ENCODE measurements around the gene REP15.

The REP15 gene

DNA sequence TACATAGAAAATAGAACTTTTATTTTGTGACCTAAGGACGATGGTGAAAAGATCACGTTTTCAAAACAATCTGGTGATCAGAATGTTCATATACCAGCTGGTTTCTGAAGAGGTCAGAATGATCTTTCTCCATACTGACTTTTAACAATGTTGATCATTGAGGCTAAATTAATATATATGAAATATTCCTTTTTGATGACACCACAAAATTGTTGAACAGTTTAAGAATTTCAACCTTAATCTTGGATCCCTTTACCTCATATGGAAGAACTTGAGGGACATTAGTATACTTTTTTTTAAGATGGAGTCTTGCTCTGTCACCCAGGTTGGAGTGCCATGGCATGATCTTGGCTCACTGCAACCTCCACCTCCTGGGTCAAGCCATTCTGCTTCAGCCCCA lies 2.8 kb upstream of the REP15 start:
- H3F3A ChIP-seq (ENCODE audit: insufficient read depth, low read length), result no peaks in the 10 kb centered on the region
- no peak overlapping the region for H3K9ac ChIP-seq (ENCODE audit: low read length)
- no peaks in the 10 kb centered on the region for H3K9me2 ChIP-seq (replicated peaks; ENCODE audit: insufficient read depth, low read length)
- no peak overlapping the region for H2AFZ ChIP-seq (ENCODE audit: low read length)
- TF ChIP-seq EZH2 (optimal IDR thresholded peaks at IDR 0.05; ENCODE audit: low read depth, low read length), result no peak
- no peak for TF ChIP-seq EZH2phosphoT487 (IDR thresholded peaks at IDR 0.05; ENCODE audit: low read length)
- TF ChIP-seq, protein P1, sequence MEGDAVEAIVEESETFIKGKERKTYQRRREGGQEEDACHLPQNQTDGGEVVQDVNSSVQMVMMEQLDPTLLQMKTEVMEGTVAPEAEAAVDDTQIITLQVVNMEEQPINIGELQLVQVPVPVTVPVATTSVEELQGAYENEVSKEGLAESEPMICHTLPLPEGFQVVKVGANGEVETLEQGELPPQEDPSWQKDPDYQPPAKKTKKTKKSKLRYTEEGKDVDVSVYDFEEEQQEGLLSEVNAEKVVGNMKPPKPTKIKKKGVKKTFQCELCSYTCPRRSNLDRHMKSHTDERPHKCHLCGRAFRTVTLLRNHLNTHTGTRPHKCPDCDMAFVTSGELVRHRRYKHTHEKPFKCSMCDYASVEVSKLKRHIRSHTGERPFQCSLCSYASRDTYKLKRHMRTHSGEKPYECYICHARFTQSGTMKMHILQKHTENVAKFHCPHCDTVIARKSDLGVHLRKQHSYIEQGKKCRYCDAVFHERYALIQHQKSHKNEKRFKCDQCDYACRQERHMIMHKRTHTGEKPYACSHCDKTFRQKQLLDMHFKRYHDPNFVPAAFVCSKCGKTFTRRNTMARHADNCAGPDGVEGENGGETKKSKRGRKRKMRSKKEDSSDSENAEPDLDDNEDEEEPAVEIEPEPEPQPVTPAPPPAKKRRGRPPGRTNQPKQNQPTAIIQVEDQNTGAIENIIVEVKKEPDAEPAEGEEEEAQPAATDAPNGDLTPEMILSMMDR (IDR thresholded peaks at IDR 0.05; ENCODE audit: low read length), result no peak
- no peak overlapping the region for H3K4me3 ChIP-seq (ENCODE audit: low read length)
- no peak overlapping the region for H3K4me2 ChIP-seq (ENCODE audit: low read depth, low read length)
- H3K79me2 ChIP-seq (ENCODE audit: low read length), result no peaks in the 10 kb centered on the region
- H3K27me3 ChIP-seq (replicated peaks; ENCODE audit: insufficient read depth, low read length), result no peaks in the 10 kb centered on the region
- no peaks in the 10 kb centered on the region for H3K36me3 ChIP-seq (replicated peaks; ENCODE audit: insufficient read depth, low read length)
- DNase-seq, result no peak
- H4K20me1 ChIP-seq (ENCODE audit: insufficient read depth, low read length), result no peaks in the 10 kb centered on the region
- no peaks in the 10 kb centered on the region for H3K4me1 ChIP-seq (ENCODE audit: low read length)
- no peaks in the 10 kb centered on the region for H3K9me3 ChIP-seq (replicated peaks; ENCODE audit: insufficient read depth, low read length)
- no peak overlapping the region for H3K27ac ChIP-seq (ENCODE audit: low read length)

DNA sequence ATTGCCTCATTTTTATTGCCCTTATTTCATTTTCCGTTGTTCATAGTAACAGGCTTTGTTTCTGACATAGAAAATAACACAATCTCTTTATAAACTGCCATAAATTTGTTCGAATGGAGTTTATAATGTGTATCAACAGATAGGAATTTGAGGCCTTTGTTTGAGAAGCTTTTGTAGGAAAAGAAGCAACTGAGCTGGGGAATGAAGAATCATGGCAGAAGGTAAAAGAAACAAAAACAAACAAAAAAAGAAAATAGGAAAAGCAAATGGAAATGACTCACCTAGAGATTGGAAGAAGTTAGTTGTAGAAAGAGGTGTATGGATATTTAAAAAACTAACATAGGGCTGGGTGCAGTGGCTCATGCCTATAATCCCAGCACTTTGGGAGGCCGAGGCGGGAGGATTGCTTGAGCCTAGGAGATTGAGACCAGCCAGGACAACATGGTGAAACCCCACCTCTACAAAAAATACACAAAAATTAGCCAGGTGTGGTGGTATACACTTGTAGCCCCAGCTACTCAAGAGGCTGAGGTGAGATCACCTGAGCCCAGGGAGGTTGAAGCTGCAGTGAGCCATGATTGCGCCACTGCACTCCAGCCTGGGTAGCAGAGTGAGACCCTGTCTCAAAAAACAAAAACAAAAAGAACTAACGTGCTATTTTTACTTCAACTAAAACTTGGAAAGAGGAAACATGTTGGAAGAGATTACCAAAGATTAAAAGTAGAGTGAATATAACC lies 523 bp upstream of the REP15 start:
- Histone ChIP-seq H4K20me1 (ENCODE audit: insufficient read depth, low read length) (no peaks in the 10 kb centered on the region), H3K4me2 (ENCODE audit: low read depth, low read length) (no peak overlapping the region), H2AFZ (ENCODE audit: low read length) (no peak overlapping the region), H3K4me1 (ENCODE audit: low read length) (no peaks in the 10 kb centered on the region), H3K79me2 (ENCODE audit: low read length) (no peaks in the 10 kb centered on the region), H3K27ac (ENCODE audit: low read length) (no peak overlapping the region), H3K9ac (ENCODE audit: low read length) (no peak overlapping the region), H3K4me3 (ENCODE audit: low read length) (no peak overlapping the region), H3K27me3 (replicated peaks; ENCODE audit: insufficient read depth, low read length) (no peaks in the 10 kb centered on the region), H3K9me2 (replicated peaks; ENCODE audit: insufficient read depth, low read length) (no peaks in the 10 kb centered on the region), H3K36me3 (replicated peaks; ENCODE audit: insufficient read depth, low read length) (no peaks in the 10 kb centered on the region), H3F3A (ENCODE audit: insufficient read depth, low read length) (no peaks in the 10 kb centered on the region), H3K9me3 (replicated peaks; ENCODE audit: insufficient read depth, low read length) (no peaks in the 10 kb centered on the region)
- no peak for DNase-seq
- TF ChIP-seq EZH2 (optimal IDR thresholded peaks at IDR 0.05; ENCODE audit: low read depth, low read length) (no peak), EZH2phosphoT487 (IDR thresholded peaks at IDR 0.05; ENCODE audit: low read length) (no peak)
- TF ChIP-seq, protein P1 (IDR thresholded peaks at IDR 0.05; ENCODE audit: low read length), result no peak

GRCh38 chr12:27696864-27697564 lies 767 bp downstream of the REP15 start:
- Histone ChIP-seq H3K9me3 (replicated peaks; ENCODE audit: insufficient read depth, low read length) (no peaks in the 10 kb centered on the region), H3F3A (ENCODE audit: insufficient read depth, low read length) (no peaks in the 10 kb centered on the region), H2AFZ (ENCODE audit: low read length) (no peak overlapping the region), H3K79me2 (ENCODE audit: low read length) (no peaks in the 10 kb centered on the region), H3K27me3 (replicated peaks; ENCODE audit: insufficient read depth, low read length) (no peaks in the 10 kb centered on the region), H3K4me1 (ENCODE audit: low read length) (no peaks in the 10 kb centered on the region), H3K4me3 (ENCODE audit: low read length) (no peak overlapping the region), H3K36me3 (replicated peaks; ENCODE audit: insufficient read depth, low read length) (no peaks in the 10 kb centered on the region), H3K9me2 (replicated peaks; ENCODE audit: insufficient read depth, low read length) (no peaks in the 10 kb centered on the region), H3K4me2 (ENCODE audit: low read depth, low read length) (no peak overlapping the region), H4K20me1 (ENCODE audit: insufficient read depth, low read length) (no peaks in the 10 kb centered on the region), H3K9ac (ENCODE audit: low read length) (no peak overlapping the region), H3K27ac (ENCODE audit: low read length) (no peak overlapping the region)
- TF ChIP-seq EZH2 (optimal IDR thresholded peaks at IDR 0.05; ENCODE audit: low read depth, low read length) (no peak), EZH2phosphoT487 (IDR thresholded peaks at IDR 0.05; ENCODE audit: low read length) (no peak)
- TF ChIP-seq, protein P1 (IDR thresholded peaks at IDR 0.05; ENCODE audit: low read length), result no peak
- DNase-seq, result no peak

Measured in MM.1S (cell line).